Measurements from ENCODE around the gene PPP2R5A. TPM values are rescaled to one million over a fixed set of nuclear protein-coding genes. Genes with fewer than 3 reads are reported as not detected.

PPP2R5A gene
- total RNA-seq, 4 donors from 2014 or later: 62.7 to 81.5 (median 70.1) TPM

DNA sequence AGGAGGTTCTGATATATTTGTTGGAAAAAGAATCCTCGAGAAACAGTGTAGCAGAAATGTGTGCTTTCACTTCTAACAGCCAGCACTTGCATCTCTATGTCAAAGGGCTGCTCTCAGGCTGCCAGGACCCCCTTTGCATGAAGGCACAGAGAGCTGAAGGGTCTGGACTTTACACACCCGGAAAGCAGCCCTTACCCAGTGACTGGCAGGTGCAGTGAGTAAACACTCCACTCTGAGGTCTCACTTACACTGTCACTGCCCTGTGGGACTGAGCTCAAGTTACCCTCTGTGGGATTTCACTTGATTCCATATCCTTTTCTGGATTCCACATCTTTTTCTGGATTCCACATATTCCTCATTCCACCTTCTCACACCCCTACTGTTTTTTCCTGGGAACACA, 40.8 kb upstream of the PPP2R5A start:
- DNase-seq: no peak
- no peaks in the 10 kb centered on the region for H3K27me3 ChIP-seq
- 66 to 71% methylated on average over 2 of the region's 2 CpGs for WGBS, 2 donors

DNA sequence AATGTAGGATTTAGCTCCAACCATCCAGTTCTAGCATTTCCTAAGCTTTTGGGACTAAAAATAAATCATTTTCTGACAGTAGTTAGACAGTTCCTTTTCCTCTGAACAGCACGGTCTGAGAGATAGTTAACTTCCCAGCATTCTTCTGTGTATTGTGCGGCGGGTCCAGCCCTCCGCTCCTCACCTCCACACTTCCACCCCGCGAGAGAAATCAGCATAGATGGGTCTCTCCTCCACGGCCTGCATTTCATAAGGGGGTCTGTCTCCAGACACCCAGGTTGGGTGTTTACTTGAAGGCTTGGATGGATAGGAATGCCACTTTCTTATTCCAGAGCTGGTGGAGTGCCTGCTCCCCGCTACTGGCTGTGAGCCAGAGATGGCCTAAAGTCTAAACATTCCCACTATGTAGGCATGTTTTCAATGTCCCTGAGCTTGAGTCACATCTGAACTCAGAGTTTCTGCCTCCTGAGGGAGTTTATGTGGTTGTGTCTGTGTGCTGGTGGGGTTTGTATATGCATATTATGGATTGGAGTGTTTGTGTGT, 38.0 kb upstream of the PPP2R5A start:
- intact Hi-C loops (cut with DNase I): no loop called here
- 35% methylated on average over 8 of the region's 8 CpGs for WGBS, 2 donors
- Histone ChIP-seq H3K9me3 (no peaks in the 10 kb centered on the region), H3K27ac (peak overlapping the region; percentile 8 to 58 (median 57)), H3K36me3 (no peaks in the 10 kb centered on the region), H3K27me3 (no peaks in the 10 kb centered on the region), H3K4me3 (replicated peaks in 1 of 3) (no peak overlapping the region), H3K4me1 (peaks cover 10 to 24% of the 10 kb centered on the region in 2 donors)
- DNase-seq: peak; percentile 73 to 77
- TF ChIP-seq POLR2A (IDR thresholded peaks at IDR 0.05): no peak
- TF ChIP-seq, protein P1, sequence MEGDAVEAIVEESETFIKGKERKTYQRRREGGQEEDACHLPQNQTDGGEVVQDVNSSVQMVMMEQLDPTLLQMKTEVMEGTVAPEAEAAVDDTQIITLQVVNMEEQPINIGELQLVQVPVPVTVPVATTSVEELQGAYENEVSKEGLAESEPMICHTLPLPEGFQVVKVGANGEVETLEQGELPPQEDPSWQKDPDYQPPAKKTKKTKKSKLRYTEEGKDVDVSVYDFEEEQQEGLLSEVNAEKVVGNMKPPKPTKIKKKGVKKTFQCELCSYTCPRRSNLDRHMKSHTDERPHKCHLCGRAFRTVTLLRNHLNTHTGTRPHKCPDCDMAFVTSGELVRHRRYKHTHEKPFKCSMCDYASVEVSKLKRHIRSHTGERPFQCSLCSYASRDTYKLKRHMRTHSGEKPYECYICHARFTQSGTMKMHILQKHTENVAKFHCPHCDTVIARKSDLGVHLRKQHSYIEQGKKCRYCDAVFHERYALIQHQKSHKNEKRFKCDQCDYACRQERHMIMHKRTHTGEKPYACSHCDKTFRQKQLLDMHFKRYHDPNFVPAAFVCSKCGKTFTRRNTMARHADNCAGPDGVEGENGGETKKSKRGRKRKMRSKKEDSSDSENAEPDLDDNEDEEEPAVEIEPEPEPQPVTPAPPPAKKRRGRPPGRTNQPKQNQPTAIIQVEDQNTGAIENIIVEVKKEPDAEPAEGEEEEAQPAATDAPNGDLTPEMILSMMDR (IDR thresholded peaks at IDR 0.05): no peak

More for the DNA sequence above, 40.8 kb upstream of the PPP2R5A start:
- peak overlapping the region in 1 of 3 donors; percentile 16 for H3K27ac ChIP-seq
- H3K36me3 ChIP-seq: no peaks in the 10 kb centered on the region
- intact Hi-C loops (cut with DNase I): no loop called here
- H3K4me1 ChIP-seq: peaks cover 10 to 25% of the 10 kb centered on the region in 2 donors
- no peaks in the 10 kb centered on the region for H3K9me3 ChIP-seq
- TF ChIP-seq POLR2A (IDR thresholded peaks at IDR 0.05): no peak
- TF ChIP-seq, protein P1 (IDR thresholded peaks at IDR 0.05): no peak
- H3K4me3 ChIP-seq (replicated peaks in 1 of 3): no peak overlapping the region

DNA sequence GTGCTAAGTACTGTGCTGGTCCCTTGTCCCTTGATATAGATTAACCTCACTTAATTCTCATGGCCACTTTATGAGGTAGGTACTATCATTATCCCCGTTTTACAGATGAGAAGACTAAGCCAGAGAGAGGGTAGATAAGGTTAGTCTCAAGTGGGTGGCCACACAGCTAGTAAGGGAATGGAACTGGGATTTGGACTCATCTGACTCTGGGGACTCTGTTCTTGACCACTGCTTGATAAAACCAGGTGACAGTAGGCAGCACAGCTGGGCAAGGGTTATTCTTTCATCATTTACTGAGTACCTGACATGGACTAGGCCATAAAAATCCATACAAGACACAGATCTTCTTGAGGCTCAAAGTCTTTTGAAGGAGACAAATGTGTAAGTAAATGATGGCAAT, 37.2 kb upstream of the PPP2R5A start:
- Histone ChIP-seq H3K27me3 (no peaks in the 10 kb centered on the region), H3K9me3 (no peaks in the 10 kb centered on the region), H3K36me3 (no peaks in the 10 kb centered on the region), H3K4me3 (replicated peaks in 1 of 3) (no peak overlapping the region), H3K4me1 (peaks cover 10 to 16% of the 10 kb centered on the region in 2 donors), H3K27ac (peak overlapping the region in 2 of 3 donors; percentile 57 to 58)
- 90 to 96% methylated on average over 1 of the region's 1 CpG for WGBS, 2 donors
- no peak for DNase-seq
- TF ChIP-seq, protein P1 (IDR thresholded peaks at IDR 0.05): no peak
- TF ChIP-seq POLR2A (IDR thresholded peaks at IDR 0.05): no peak
- intact Hi-C loops (cut with DNase I): no loop called here

DNA sequence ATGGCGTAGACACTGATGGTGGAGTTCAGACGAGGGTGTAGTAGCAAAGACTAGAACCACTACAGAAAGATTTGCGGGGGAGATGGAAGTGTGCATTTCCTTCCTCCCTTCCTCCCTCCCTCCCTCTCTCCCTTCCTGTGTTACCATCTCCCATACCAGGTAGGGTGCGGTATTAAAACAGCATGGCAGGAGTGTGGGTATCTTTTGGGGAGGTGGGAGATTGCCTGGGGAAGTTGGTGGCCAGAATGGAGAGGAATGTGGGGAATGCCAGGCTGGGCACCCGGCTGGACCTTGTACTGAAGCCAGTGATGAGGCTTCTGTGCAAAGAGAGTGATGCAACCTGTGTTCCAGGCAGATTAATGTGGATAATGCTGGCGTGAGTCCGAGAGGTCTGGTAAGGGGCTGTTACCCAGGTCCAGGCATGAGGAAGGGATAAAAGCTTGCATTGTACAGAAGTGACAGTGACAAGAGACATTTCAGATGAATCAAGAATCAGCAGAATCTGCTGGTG, 30.3 kb upstream of the PPP2R5A start:
- no peak for DNase-seq
- no peaks in the 10 kb centered on the region for H3K27me3 ChIP-seq
- H3K4me3 ChIP-seq (replicated peaks in 1 of 3): no peak overlapping the region
- H3K36me3 ChIP-seq: no peaks in the 10 kb centered on the region
- intact Hi-C loops (cut with DNase I): no loop called here
- H3K4me1 ChIP-seq: peaks cover 0 to 14% of the 10 kb centered on the region in 2 donors
- WGBS, 2 donors: 77 to 88% methylated on average over 7 of the region's 7 CpGs
- H3K9me3 ChIP-seq: no peaks in the 10 kb centered on the region
- peak overlapping the region in 1 of 3 donors; percentile 15 for H3K27ac ChIP-seq
- TF ChIP-seq, protein P1 (IDR thresholded peaks at IDR 0.05): no peak
- no peak for TF ChIP-seq POLR2A (IDR thresholded peaks at IDR 0.05)

DNA sequence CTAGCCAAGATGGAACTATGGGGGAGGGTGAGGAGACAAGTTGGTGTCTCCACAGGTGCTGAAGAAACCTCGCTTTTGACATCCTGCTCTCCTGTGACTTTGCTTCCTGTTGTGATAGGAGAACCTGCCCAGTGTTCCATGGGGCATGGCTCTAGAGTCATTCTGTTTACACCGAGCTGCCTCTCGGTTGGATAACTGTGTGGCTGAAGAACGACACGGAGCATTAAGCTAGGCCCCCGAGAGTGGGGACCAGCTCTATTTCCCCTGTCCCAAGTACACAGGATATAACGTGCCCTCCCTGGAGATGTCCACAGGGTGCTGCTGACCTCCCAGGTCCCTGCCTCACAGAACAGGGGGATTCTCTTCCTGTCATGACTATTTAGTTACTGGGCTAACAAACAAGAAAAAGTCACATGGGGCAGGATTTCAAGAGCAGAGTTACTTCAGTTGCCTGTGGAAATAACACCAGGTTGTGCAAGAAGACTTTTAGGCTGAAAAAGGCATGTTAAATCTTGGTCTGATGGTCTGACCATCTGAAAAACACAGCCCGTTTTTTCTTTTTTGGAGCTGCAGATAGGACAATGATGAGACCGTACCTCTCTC, 29.4 kb upstream of the PPP2R5A start:
- 41 to 48% methylated on average over 9 of the region's 9 CpGs for WGBS, 2 donors
- H3K9me3 ChIP-seq: no peaks in the 10 kb centered on the region
- intact Hi-C loops (cut with DNase I): no loop called here
- peak; percentile 40 to 54 for DNase-seq
- TF ChIP-seq, protein P1 (IDR thresholded peaks at IDR 0.05): no peak
- TF ChIP-seq POLR2A (IDR thresholded peaks at IDR 0.05): no peak
- no peak overlapping the region for H3K4me3 ChIP-seq (replicated peaks in 1 of 3)
- peak overlapping the region in 2 of 3 donors; percentile 15 to 61 for H3K27ac ChIP-seq
- no peaks in the 10 kb centered on the region for H3K27me3 ChIP-seq
- peaks cover 0 to 14% of the 10 kb centered on the region in 2 donors for H3K4me1 ChIP-seq
- no peaks in the 10 kb centered on the region for H3K36me3 ChIP-seq
